ENCODE results near the gene ZBTB7C. TPM values are rescaled to one million over a fixed set of nuclear protein-coding genes. Genes with fewer than 3 reads are reported as not detected.

ZBTB7C gene
- total and polyA plus RNA-seq, 8 donors, result 1.7 to 8.7 (median 2.7) TPM

DNA sequence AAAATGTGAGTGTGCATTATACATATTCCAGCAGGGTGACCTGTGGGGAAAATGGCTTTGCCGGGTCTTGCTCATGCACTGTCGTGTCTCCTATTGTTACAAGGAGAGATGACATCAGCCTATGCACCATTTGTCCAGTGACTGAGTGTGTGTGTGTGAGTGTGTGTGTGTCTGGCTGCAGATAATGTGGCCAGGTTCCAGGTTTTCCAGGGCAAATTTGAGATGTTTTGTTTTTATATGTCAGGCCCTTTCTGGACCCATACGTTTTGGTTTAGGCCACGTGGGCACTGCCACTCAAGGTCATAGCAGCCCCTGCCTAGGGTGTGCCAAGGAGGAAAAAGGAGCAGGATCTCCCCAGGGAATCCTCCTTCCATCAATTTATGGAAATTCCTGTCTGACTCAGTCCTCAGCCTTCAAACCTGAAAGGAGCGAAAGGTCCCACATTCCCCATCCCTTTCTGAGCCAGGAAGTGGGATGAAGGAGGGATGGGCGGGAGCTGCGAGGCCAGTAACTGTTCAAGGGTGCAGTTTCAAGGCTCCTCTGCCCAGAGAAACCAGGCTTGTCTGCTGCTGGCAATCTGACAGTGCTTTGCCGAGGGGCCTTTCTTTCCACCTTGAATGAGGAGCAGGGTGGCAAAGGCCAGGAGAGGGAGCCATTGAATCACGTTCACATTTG is 385.7 kb downstream of the ZBTB7C start:
- DNase-seq (peak in 2 of 4 donors; percentile 37 to 43), ATAC-seq (peak; percentile 41)
- Histone ChIP-seq H3K4me3 (no peak overlapping the region), H3K27me3 (peaks cover 0 to 8% of the 10 kb centered on the region in 2 donors), H3K27ac (no peak overlapping the region), H3K36me3 (no peaks in the 10 kb centered on the region), H3K9me3 (no peaks in the 10 kb centered on the region), H3K4me1 (peaks cover 5 to 20% of the 10 kb centered on the region in 2 donors)
- TF ChIP-seq, protein P1, sequence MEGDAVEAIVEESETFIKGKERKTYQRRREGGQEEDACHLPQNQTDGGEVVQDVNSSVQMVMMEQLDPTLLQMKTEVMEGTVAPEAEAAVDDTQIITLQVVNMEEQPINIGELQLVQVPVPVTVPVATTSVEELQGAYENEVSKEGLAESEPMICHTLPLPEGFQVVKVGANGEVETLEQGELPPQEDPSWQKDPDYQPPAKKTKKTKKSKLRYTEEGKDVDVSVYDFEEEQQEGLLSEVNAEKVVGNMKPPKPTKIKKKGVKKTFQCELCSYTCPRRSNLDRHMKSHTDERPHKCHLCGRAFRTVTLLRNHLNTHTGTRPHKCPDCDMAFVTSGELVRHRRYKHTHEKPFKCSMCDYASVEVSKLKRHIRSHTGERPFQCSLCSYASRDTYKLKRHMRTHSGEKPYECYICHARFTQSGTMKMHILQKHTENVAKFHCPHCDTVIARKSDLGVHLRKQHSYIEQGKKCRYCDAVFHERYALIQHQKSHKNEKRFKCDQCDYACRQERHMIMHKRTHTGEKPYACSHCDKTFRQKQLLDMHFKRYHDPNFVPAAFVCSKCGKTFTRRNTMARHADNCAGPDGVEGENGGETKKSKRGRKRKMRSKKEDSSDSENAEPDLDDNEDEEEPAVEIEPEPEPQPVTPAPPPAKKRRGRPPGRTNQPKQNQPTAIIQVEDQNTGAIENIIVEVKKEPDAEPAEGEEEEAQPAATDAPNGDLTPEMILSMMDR (IDR thresholded peaks at IDR 0.05), result peak in 1 of 2 donors; percentile 13
- intact Hi-C loops (cut with DNase I), result no loop called here

DNA sequence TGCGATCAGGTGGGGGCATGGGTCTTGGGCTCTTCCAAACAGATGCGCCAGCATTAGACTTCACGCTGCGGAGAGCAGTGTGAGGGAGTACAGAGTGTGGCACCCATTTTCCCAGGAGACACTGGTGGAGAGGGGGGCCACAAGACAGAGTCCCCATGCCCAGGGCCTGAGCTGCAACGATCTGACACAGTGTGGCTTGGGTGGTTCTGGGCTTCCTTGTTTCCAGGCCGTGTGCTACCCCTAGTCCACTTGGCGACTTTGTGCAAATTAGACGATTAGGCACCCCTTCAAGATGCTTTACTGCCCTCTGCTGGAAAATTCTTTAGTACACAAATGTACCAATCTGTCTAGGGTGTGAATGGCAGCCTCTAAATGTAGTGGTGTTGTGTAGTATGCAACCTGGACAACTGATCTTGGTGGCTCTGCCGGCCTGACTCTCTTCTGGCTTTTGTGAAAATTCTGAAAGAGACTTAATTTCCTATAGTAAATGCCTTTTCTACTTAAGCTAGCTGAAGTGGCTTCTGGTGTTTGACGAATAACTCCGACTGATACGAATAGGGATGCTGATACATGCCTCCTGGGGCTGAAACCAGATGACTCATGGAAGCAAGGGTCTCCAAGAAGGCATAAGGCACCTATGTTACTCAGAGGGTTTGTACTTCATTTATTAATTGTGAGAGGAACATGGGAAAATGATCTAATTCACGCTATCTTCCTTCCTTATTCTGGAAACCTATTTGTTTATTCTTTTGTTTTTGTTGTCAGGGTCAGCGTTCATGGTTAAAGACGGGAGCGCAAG is 386.5 kb downstream of the ZBTB7C start:
- Histone ChIP-seq H3K27me3 (peaks cover 0 to 8% of the 10 kb centered on the region in 2 donors), H3K4me1 (peaks cover 5 to 16% of the 10 kb centered on the region in 2 donors), H3K36me3 (no peaks in the 10 kb centered on the region), H3K9me3 (no peaks in the 10 kb centered on the region), H3K27ac (no peak overlapping the region), H3K4me3 (no peak overlapping the region)
- TF ChIP-seq, protein P1 (IDR thresholded peaks at IDR 0.05), result peak; percentile 41 to 59
- ATAC-seq (peak; percentile 86), DNase-seq (peak in 2 of 4 donors; percentile 34 to 52)
- intact Hi-C loops (cut with DNase I), result no loop called here

- Histone ChIP-seq H3K27ac (no peak overlapping the region), H3K4me1 (peaks cover 0 to 9% of the 10 kb centered on the region in 2 donors), H3K36me3 (no peaks in the 10 kb centered on the region), H3K27me3 (peaks cover 0 to 8% of the 10 kb centered on the region in 2 donors), H3K4me3 (no peak overlapping the region), H3K9me3 (no peaks in the 10 kb centered on the region)
- ATAC-seq (no peak), DNase-seq (peak in 1 of 4 donors; percentile 22)
- TF ChIP-seq, protein P1 (IDR thresholded peaks at IDR 0.05), result no peak
- intact Hi-C loops (cut with DNase I), result no loop called here
These were observed 387.2 kb downstream of the ZBTB7C start for GRCh38 chr18:48022021-48022420.

- DNase-seq (peak in 1 of 4 donors; percentile 18), ATAC-seq (no peak)
- Histone ChIP-seq H3K9me3 (no peaks in the 10 kb centered on the region), H3K4me3 (no peak overlapping the region), H3K27ac (no peak overlapping the region), H3K27me3 (peaks cover 0 to 8% of the 10 kb centered on the region in 2 donors), H3K4me1 (peaks cover 0 to 7% of the 10 kb centered on the region in 2 donors), H3K36me3 (no peaks in the 10 kb centered on the region)
- intact Hi-C loops (cut with DNase I), result no loop called here
- TF ChIP-seq, protein P1 (IDR thresholded peaks at IDR 0.05), result no peak
These were observed 387.8 kb downstream of the ZBTB7C start for GRCh38 chr18:48021273-48021914.

All from left lung (tissue), 10 donors.